ENCODE data around the gene NAV2.

DNA sequence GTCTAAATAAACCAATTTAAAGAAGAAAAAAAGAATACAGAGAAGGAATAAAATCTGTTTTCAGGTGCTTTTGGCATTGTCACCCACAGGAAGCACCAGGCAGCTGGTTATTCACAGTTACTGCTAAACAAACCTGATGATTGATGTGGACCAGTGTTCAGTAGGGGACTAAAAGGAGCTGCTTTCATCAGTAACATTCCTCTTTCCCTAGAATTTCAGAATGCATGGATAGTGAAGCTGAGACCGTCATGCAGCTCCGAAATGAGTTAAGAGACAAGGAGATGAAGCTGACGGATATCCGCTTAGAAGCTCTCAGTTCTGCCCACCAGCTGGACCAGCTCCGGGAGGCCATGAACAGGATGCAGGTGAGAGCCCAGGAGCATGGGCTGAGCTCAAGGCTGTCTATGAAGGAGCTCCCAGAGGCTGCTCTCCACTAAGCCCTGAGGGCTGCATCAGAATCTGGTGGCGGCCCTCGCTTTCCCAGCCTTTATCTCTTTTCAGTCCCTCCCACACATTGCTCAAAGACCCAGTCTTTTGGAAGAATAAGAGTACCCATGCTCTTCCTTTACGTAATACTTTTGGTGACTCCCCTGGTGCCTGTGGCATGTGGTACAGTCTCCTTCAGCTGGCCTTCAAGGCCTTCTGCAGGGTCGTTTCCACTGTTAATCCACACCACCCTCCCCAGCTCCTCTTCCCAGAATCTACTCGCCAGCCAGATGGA lies 378.2 kb downstream of the NAV2 start:
- TF ChIP-seq, protein P1, sequence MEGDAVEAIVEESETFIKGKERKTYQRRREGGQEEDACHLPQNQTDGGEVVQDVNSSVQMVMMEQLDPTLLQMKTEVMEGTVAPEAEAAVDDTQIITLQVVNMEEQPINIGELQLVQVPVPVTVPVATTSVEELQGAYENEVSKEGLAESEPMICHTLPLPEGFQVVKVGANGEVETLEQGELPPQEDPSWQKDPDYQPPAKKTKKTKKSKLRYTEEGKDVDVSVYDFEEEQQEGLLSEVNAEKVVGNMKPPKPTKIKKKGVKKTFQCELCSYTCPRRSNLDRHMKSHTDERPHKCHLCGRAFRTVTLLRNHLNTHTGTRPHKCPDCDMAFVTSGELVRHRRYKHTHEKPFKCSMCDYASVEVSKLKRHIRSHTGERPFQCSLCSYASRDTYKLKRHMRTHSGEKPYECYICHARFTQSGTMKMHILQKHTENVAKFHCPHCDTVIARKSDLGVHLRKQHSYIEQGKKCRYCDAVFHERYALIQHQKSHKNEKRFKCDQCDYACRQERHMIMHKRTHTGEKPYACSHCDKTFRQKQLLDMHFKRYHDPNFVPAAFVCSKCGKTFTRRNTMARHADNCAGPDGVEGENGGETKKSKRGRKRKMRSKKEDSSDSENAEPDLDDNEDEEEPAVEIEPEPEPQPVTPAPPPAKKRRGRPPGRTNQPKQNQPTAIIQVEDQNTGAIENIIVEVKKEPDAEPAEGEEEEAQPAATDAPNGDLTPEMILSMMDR (IDR thresholded peaks at IDR 0.05) = no peak
- TF ChIP-seq EZH2phosphoT487 (IDR thresholded peaks at IDR 0.05) = no peak

All from neural progenitor cell (in vitro differentiated cells).